Esophagus muscularis mucosa (tissue), 4 donors: ENCODE measurements around the gene GPC5. TPM values are rescaled to one million over a fixed set of nuclear protein-coding genes. Genes with fewer than 3 reads are reported as not detected.
"Not testable (repeated sequence)": the region's sequence is repeated elsewhere in the genome, so short reads cannot be mapped to it uniquely, and the experiment has no call there.

Source experiments
- DNase-seq: peaks from one replicate; pipeline ENCODE4 v3.0.0-alpha.2; 2017; ENCODE audit errors: extremely low spot score
- H3K27ac ChIP-seq, 4 donors: fragments of 200-600 bp; sonication (generic); replicated peaks in 1 of 4; 1 replicate in 3 of 4; 2 replicates in 1 of 4; pipeline ENCODE4 v1.5.1; 2016 to 2019; ENCODE audit warnings: mild to moderate bottlenecking in 1 of 4
- H3K27me3 ChIP-seq, 4 donors: fragments of 200-600 bp; sonication (generic); one replicate each; pipeline versions ENCODE4 v1.5.1 to v1.6.0; 2016 to 2019
- H3K36me3 ChIP-seq, 4 donors: fragments of 200-600 bp; sonication (generic); one replicate each; pipeline ENCODE4 v1.5.1; 2016 to 2019
- H3K4me1 ChIP-seq, 4 donors: fragments of 200-600 bp; sonication (generic); one replicate each; pipeline ENCODE4 v1.5.1; 2016 to 2019
- H3K4me3 ChIP-seq, 4 donors: fragments of 200-600 bp; sonication (generic); 1 replicate in 2 of 4; 2 replicates in 2 of 4; pipeline ENCODE4 v1.5.1; 2016 to 2019; ENCODE audit warnings: mild to moderate bottlenecking in 4 of 4, moderate library complexity in 1 of 4
- H3K9me3 ChIP-seq, 4 donors: fragments of 200-600 bp; sonication (generic); 1 replicate in 3 of 4; 2 replicates in 1 of 4; pipeline ENCODE4 v1.5.1; 2016 to 2019
- EP300 ChIP-seq: sonication (generic); formaldehyde crosslinking; IDR thresholded peaks from one replicate; pipeline ENCODE4 v1.6.1; 2017; ENCODE audit warnings: antibody characterized with exemption
- POLR2A ChIP-seq: fragments of 450-650 bp; IDR thresholded peaks from one replicate; pipeline ENCODE4 v1.6.1; 2017; ENCODE audit warnings: antibody characterized with exemption, moderate library complexity, mild to moderate bottlenecking, low read depth
- POLR2AphosphoS5 ChIP-seq, 2 donors: sonication (generic); formaldehyde crosslinking; IDR thresholded peaks; one replicate each; pipeline ENCODE4 v1.6.1; 2017; ENCODE audit warnings: antibody characterized with exemption in 2 of 2
- WGBS: methylation state at CpG from one replicate; pipeline ENCODE4 v1.1.5; 2018; 5-methylcytosine and 5-hydroxymethylcytosine counted together
- intact Hi-C: fragments of 100-400 bp; cut with DNase I; formaldehyde crosslinking; loops from one replicate; pipeline ENCODE4 v1.15.1; 2023
- total RNA-seq, 4 donors: library from RNA; depleted of rRNA; stranded (reverse); fragments of >200 nt; gene quantifications; one replicate each; pipeline versions ENCODE4 v1.1.0 to v1.2.1, GENCODE V29; 2016
- TF ChIP-seq, protein P1 (sequence below), 3 experiments: fragments of 200-600 bp in 2 of 3; fragments of 450-650 bp in 1 of 3; sonication (generic) in 2 of 3; IDR thresholded peaks; one replicate each; pipeline ENCODE4 v1.5.1; 2017 to 2019; ENCODE audit warnings: antibody characterized with exemption in 3 of 3, mild to moderate bottlenecking in 2 of 3, moderate library complexity in 1 of 3

GPC5 gene
- total RNA-seq, 4 donors from 2014 or later: 0.13 to 0.42 (median 0.33) TPM; not detected in 1

DNA sequence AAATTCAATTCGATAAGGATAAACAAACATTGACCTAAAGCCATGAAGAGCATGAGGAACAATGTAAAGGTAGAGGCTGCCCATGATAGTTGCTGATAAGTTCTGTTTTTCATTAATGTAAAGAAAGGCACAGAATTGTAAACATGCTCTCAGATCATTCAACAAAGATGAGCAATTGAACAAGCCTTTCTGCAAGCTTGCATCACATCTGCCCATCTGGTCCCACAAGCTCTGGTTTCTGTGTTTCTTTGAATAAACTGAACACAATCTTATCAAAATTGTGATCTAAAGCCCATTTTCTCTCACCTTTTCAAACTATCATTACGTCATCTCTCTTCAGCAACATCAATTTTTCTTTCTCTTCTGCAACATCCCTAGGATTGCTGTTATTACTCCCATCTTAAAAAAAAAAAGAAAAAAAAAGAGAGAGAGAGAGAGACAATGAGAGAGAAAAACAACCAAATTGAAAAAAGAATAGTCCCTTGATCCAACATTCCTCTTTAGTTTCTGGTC, 1340.9 kb downstream of the GPC5 start:
- WGBS: 65% methylated on average over 2 of the region's 2 CpGs
- intact Hi-C loops: no loop called here
- no peak overlapping the region for H3K27ac ChIP-seq

DNA sequence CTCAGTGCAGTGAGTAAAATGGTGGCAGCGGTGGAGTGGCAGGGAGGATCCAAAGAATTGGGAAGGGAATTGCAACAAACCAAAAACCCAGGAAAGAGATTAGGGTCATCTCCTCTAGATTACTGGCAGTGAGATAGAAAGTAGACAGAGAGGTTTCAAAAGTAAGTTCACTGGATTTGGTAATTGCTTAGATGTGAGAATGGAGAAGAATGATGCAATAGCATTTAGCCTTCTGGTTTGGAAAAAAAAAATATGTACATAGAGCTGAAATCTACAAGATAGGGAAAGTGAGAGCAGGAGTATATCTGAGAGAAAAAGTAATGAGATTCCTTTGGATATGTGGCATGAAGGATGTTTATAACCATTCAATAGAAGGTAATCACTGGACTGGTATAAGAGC, 1345.6 kb downstream of the GPC5 start:
- intact Hi-C loops: no loop called here
- DNase-seq: no peak
- H3K27ac ChIP-seq: no peak overlapping the region
- TF ChIP-seq EP300 (no peak), POLR2AphosphoS5 (IDR thresholded peaks at IDR 0.05) (no peak)
- H3K9me3 ChIP-seq: no peaks in the 10 kb centered on the region
- WGBS: 100% methylated on average over 1 of the region's 1 CpG
- H3K36me3 ChIP-seq: no peaks in the 10 kb centered on the region
- H3K27me3 ChIP-seq: no peaks in the 10 kb centered on the region
- no peaks in the 10 kb centered on the region for H3K4me1 ChIP-seq
- no peak overlapping the region for H3K4me3 ChIP-seq

More for the DNA sequence above, 1340.9 kb downstream of the GPC5 start:
- no peaks in the 10 kb centered on the region for H3K4me1 ChIP-seq
- H3K9me3 ChIP-seq: peaks cover 0 to 4% (median 2%) of the 10 kb centered on the region in 4 donors
- no peak for DNase-seq
- no peak for TF ChIP-seq POLR2AphosphoS5 (IDR thresholded peaks at IDR 0.05)
- no peak for TF ChIP-seq POLR2A
- no peak for TF ChIP-seq EP300
- TF ChIP-seq, protein P1, sequence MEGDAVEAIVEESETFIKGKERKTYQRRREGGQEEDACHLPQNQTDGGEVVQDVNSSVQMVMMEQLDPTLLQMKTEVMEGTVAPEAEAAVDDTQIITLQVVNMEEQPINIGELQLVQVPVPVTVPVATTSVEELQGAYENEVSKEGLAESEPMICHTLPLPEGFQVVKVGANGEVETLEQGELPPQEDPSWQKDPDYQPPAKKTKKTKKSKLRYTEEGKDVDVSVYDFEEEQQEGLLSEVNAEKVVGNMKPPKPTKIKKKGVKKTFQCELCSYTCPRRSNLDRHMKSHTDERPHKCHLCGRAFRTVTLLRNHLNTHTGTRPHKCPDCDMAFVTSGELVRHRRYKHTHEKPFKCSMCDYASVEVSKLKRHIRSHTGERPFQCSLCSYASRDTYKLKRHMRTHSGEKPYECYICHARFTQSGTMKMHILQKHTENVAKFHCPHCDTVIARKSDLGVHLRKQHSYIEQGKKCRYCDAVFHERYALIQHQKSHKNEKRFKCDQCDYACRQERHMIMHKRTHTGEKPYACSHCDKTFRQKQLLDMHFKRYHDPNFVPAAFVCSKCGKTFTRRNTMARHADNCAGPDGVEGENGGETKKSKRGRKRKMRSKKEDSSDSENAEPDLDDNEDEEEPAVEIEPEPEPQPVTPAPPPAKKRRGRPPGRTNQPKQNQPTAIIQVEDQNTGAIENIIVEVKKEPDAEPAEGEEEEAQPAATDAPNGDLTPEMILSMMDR (IDR thresholded peaks at IDR 0.05): no peak
- H3K27me3 ChIP-seq: no peaks in the 10 kb centered on the region
- H3K4me3 ChIP-seq: no peak overlapping the region
- H3K36me3 ChIP-seq: no peaks in the 10 kb centered on the region

DNA sequence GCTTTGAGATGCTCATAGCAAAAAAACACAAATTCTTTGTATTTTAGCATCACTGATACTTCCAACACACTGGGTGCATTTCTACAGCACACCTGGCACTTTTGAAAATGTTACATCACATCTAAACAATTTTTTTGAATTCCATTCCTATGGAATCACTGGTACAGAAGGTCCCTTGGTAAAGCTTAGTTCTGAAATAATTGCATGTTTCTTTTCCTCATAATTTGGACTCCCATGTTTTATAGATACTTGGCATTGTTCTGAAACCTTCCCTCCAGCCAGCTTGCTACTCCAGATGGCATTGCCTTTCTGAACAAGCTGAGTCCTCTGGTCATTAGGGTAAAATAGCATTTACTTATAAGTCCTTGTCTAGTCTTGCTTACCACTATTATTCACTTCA, 1346.8 kb downstream of the GPC5 start:
- Histone ChIP-seq H3K27ac (no peak overlapping the region), H3K4me3 (no peak overlapping the region), H3K9me3 (no peaks in the 10 kb centered on the region), H3K4me1 (no peaks in the 10 kb centered on the region), H3K36me3 (no peaks in the 10 kb centered on the region), H3K27me3 (no peaks in the 10 kb centered on the region)
- intact Hi-C loops: no loop called here
- DNase-seq: no peak
- TF ChIP-seq POLR2A (no peak), POLR2AphosphoS5 (IDR thresholded peaks at IDR 0.05) (no peak), EP300 (no peak)
- TF ChIP-seq, protein P1 (IDR thresholded peaks at IDR 0.05): no peak

DNA sequence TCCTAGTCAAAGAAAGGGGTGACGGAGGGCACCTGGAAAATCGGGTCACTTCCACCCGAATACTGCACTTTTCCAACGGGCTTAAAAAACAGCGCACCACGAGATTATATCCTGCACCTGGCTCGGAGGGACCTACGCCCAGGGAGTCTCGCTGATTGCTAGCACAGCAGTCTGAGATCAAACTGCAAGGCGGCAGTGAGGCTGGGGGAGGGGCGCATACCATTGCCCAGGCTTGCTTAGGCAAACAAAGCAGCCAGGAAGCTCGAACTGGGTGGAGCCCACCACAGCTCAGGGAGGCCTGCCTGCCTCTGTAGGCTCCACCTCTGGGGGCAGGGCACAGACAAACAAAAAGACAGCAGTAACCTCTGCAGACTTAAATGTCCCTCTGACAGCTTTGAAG, 1354.3 kb downstream of the GPC5 start:
- WGBS: no CpG with 5 or more reads among the region's 12 CpGs
- H3K9me3 ChIP-seq, H3K36me3 ChIP-seq, intact Hi-C loops, H3K4me1 ChIP-seq, H3K27me3 ChIP-seq, H3K4me3 ChIP-seq, H3K27ac ChIP-seq, DNase-seq: not testable (repeated sequence)

DNA sequence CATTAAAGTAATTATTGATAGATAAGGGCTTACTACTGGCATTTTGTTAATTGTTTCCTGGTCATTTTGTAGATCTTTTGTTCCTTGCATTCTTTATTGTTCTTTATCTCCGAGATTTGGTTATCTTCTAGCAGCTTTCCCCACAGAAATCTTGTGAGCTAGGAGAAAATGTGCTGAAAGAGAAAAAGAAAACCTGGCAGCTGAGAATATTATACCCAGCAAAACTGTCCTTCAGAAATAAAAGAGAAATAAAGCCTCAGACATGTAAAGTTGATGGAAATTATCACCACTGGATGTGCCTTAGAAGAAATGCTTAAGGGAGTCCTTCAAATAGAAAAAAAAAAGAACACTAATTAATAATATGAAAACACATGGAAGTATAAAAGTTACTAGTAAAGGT, 1363.3 kb downstream of the GPC5 start:
- WGBS: 71% methylated on average over 1 of the region's 1 CpG
- intact Hi-C loops: no loop called here
- no peak for TF ChIP-seq POLR2AphosphoS5 (IDR thresholded peaks at IDR 0.05)
- TF ChIP-seq, protein P1 (IDR thresholded peaks at IDR 0.05): no peak
- no peaks in the 10 kb centered on the region for H3K27me3 ChIP-seq
- H3K4me1 ChIP-seq: no peaks in the 10 kb centered on the region
- H3K9me3 ChIP-seq: peaks cover 0 to 29% (median 16%) of the 10 kb centered on the region in 4 donors
- no peak overlapping the region for H3K4me3 ChIP-seq
- no peak overlapping the region for H3K27ac ChIP-seq
- H3K36me3 ChIP-seq: no peaks in the 10 kb centered on the region
- DNase-seq: no peak

DNA sequence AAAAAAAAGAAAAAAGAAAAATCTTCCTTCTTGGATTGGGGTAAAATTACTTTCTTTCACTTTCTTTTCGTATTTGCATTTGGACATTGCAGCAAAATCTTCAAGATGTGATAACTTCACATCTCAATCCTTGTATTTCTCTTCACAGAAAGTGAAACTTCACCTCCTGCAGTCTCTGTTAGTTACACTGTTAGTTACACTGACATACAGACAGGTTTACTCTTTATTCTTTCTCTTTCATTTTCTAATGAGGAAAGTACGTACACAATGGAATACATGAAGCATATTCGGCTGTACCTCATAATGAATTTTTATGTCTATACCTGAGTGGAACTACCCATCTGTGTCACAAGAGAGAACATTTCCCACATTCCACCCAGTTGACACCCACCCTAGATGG, 1369.0 kb downstream of the GPC5 start:
- TF ChIP-seq POLR2A (no peak), EP300 (no peak), POLR2AphosphoS5 (IDR thresholded peaks at IDR 0.05) (no peak)
- Histone ChIP-seq H3K27me3 (no peaks in the 10 kb centered on the region), H3K9me3 (peaks cover 0 to 5% (median 0%) of the 10 kb centered on the region in 4 donors), H3K27ac (no peak overlapping the region), H3K4me1 (no peaks in the 10 kb centered on the region), H3K4me3 (no peak overlapping the region), H3K36me3 (no peaks in the 10 kb centered on the region)
- WGBS: 89% methylated on average over 3 of the region's 3 CpGs
- no peak for DNase-seq
- intact Hi-C loops: no loop called here
